Suprapubic skin (tissue), 3 donors: ENCODE data around the gene CHDH.

ENCODE experiments used
- CTCF ChIP-seq, 2 donors: fragments of 200-600 bp in 1 of 2; fragments of 450-650 bp in 1 of 2; sonication (generic) in 1 of 2; IDR thresholded peaks; one replicate each; pipeline ENCODE4 v1.5.1; 2016 to 2019; ENCODE audit warnings: antibody characterized with exemption in 2 of 2, mild to moderate bottlenecking in 1 of 2, moderate library complexity in 1 of 2
- EP300 ChIP-seq: sonication (generic); formaldehyde crosslinking; IDR thresholded peaks from one replicate; pipeline ENCODE4 v1.6.1; 2017; ENCODE audit warnings: antibody characterized with exemption

- no peak for TF ChIP-seq EP300
- TF ChIP-seq CTCF (IDR thresholded peaks at IDR 0.05): no peak
Observed at GRCh38 chr3:53813229-53813628, 33.0 kb downstream of the CHDH start.
